Lower leg skin (tissue), 3 donors: Measurements from ENCODE around the gene GLT1D1.

ENCODE experiments used
- CTCF ChIP-seq, 3 donors: fragments of 450-650 bp; IDR thresholded peaks; one replicate each; pipeline ENCODE4 v1.5.1; 2016; ENCODE audit warnings: antibody characterized with exemption in 3 of 3, mild to moderate bottlenecking in 3 of 3, moderate library complexity in 2 of 3
- POLR2A ChIP-seq, 2 donors: fragments of 450-650 bp; IDR thresholded peaks; one replicate each; pipeline ENCODE4 v1.6.1; 2016 to 2017; ENCODE audit warnings: antibody characterized with exemption in 2 of 2, mild to moderate bottlenecking in 1 of 2, moderate library complexity in 1 of 2

- TF ChIP-seq POLR2A (IDR thresholded peaks at IDR 0.05) (no peak), CTCF (IDR thresholded peaks at IDR 0.05) (no peak)
Observed at GRCh38 chr12:128991716-128992115, 138.4 kb downstream of the GLT1D1 start.
